AG09309 (cell line): ENCODE measurements around the gene TBC1D17.

Experiments used
- DNase-seq: peaks from one replicate; pipeline ENCODE4 v3.0.0-alpha.2; 2010; ENCODE audit warnings: low read depth
- H3K4me3 ChIP-seq: 2 replicates; pipeline ENCODE4 v1.5.1; 2011; ENCODE audit warnings: mild to moderate bottlenecking, low read depth, low read length, moderate library complexity; ENCODE audit not compliant: control insufficient read depth
- CTCF ChIP-seq: IDR thresholded peaks from 2 replicates; pipeline ENCODE4 v1.5.1; 2011; ENCODE audit warnings: mild to moderate bottlenecking, low read depth, low read length, inconsistent platforms; ENCODE audit not compliant: insufficient read depth, control insufficient read depth; ENCODE audit errors: missing control alignments

The TBC1D17 gene

GRCh38 chr19:49860336-49861102 lies 17.0 kb upstream of the TBC1D17 start:
- no peak overlapping the region for H3K4me3 ChIP-seq
- no peak for TF ChIP-seq CTCF

GRCh38 chr19:49861107-49861506 lies 16.4 kb upstream of the TBC1D17 start:
- no peak for TF ChIP-seq CTCF
- H3K4me3 ChIP-seq = no peak overlapping the region
- no peak for DNase-seq

More at GRCh38 chr19:49860336-49861102, 17.0 kb upstream of the TBC1D17 start:
- no peak for DNase-seq

- no peak for TF ChIP-seq CTCF
- no peak for DNase-seq
- H3K4me3 ChIP-seq = no peak overlapping the region
Measured at GRCh38 chr19:49861541-49862378, 15.7 kb upstream of the TBC1D17 start.

- H3K4me3 ChIP-seq = no peak overlapping the region
- peak; percentile 34 for TF ChIP-seq CTCF
- DNase-seq = no peak
Measured at GRCh38 chr19:49862391-49863253, 14.9 kb upstream of the TBC1D17 start.

- TF ChIP-seq CTCF = no peak
- no peak for DNase-seq
- no peak overlapping the region for H3K4me3 ChIP-seq
Measured at GRCh38 chr19:49863254-49863934, 14.1 kb upstream of the TBC1D17 start.

GRCh38 chr19:49863935-49864320 lies 13.6 kb upstream of the TBC1D17 start:
- DNase-seq = no peak
- no peak for TF ChIP-seq CTCF
- H3K4me3 ChIP-seq = no peak overlapping the region
